HepG2 (cell line): ENCODE measurements around the gene SH3YL1. TPM values are rescaled to one million over a fixed set of nuclear protein-coding genes. Genes with fewer than 3 reads are reported as not detected.

ENCODE experiments used
- FOXA1 ChIP-seq, 2 experiments: fragments of 450-650 bp in 1 of 2; sonication (generic) in 1 of 2; formaldehyde crosslinking in 1 of 2; IDR thresholded peaks; 2 replicates each; pipeline versions ENCODE4 v1.4.0 to v1.6.1; 2016 to 2020; ENCODE audit warnings: missing genetic modification reagents in 1 of 2
- FOXA3 ChIP-seq: IDR thresholded peaks from 2 replicates; pipeline ENCODE4 v1.6.1; 2016; ENCODE audit warnings: missing genetic modification reagents, missing compliant biosample characterization
- JARID2 ChIP-seq: sonication (generic); formaldehyde crosslinking; IDR thresholded peaks from 2 replicates; pipeline ENCODE4 v1.8.1; 2023; ENCODE audit warnings: missing genetic modification reagents, inconsistent platforms; ENCODE audit not compliant: insufficient replicate concordance
- NR2F2 ChIP-seq: IDR thresholded peaks from 2 replicates; pipeline ENCODE4 v1.6.1; 2012; ENCODE audit warnings: low read depth, inconsistent platforms, borderline replicate concordance
- PHF20 ChIP-seq: sonication (generic); formaldehyde crosslinking; IDR thresholded peaks from 2 replicates; pipeline ENCODE4 v1.5.0; 2020; ENCODE audit warnings: mild to moderate bottlenecking, missing genetic modification reagents
- ZNF251 ChIP-seq: sonication (generic); formaldehyde crosslinking; IDR thresholded peaks from 2 replicates; pipeline ENCODE4 v1.9.0; 2021; ENCODE audit warnings: mild to moderate bottlenecking, missing genetic modification reagents
- ZNF30 ChIP-seq: sonication (generic); formaldehyde crosslinking; IDR thresholded peaks from 2 replicates; pipeline ENCODE4 v1.5.0; 2020; ENCODE audit warnings: mild to moderate bottlenecking, missing genetic modification reagents
- polyA plus RNA-seq, 8 experiments: library from polyadenylated mRNA; depleted of rRNA in 3 of 8; stranded (reverse) in 7 of 8; unstranded in 1 of 8; fragments of >200 nt; fragmentation: Illumina TruSeq in 4 of 8; extraction: Trizol in 4 of 8; gene quantifications; 2 replicates each; pipeline versions ENCODE4 v1.2.1 to v1.2.3, GENCODE V29; 2011 to 2016; ENCODE audit warnings: low read depth in 4 of 8, missing spikeins in 1 of 8, mixed read lengths in 1 of 8; ENCODE audit not compliant: insufficient read depth in 1 of 8
- total RNA-seq, 5 experiments: library from RNA; depleted of rRNA; stranded (reverse); fragments of >200 nt; fragmentation: Illumina TruSeq; extraction: Trizol; gene quantifications; 2 replicates each; pipeline ENCODE4 v1.2.3, GENCODE V29; 2016; ENCODE audit warnings: low read depth in 1 of 5
- TF ChIP-seq, protein P1 (sequence below): sonication (generic); formaldehyde crosslinking; IDR thresholded peaks from 2 replicates; pipeline ENCODE4 v1.4.0; 2020; ENCODE audit warnings: mild to moderate bottlenecking, missing genetic modification reagents
- TF ChIP-seq, protein P2 (sequence below), 2 experiments: fragments of 450-650 bp in 1 of 2; sonication (generic) in 1 of 2; formaldehyde crosslinking in 1 of 2; IDR thresholded peaks; 2 replicates each; pipeline versions ENCODE4 v1.6.1 to v1.8.0; 2016 to 2022; ENCODE audit warnings: antibody characterized with exemption in 1 of 2, mild to moderate bottlenecking in 1 of 2, missing genetic modification reagents in 1 of 2
- TF ChIP-seq, protein P3 (sequence below): fragments of 450-650 bp; IDR thresholded peaks from 2 replicates; pipeline ENCODE4 v1.6.1; 2017; ENCODE audit warnings: mild to moderate bottlenecking

The SH3YL1 gene
- total and polyA plus RNA-seq, 2 of the 13 experiments (the other 11 are each of a cell fraction or from before 2014, with no cell fraction given): 13.0 to 48.2 TPM

DNA sequence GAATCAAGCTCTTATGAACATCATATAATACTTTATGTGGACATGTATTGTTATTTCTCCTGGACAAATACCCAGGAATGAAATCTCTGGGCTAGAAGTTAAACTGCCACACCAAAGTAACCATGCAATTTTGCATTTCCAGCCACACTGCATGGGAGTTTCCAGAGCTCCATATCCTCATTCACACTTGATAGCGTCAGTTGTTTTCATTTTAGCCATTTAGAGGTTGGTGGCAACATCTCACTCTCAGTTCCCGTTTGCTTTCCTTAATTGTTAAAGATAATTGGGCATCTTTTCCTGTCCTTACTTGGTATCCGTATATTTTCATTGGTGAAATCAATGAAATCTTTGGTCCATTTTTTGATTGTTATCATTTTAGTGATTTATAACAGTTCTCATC lies 47.8 kb downstream of the SH3YL1 start (continued):
- TF ChIP-seq, protein P1, sequence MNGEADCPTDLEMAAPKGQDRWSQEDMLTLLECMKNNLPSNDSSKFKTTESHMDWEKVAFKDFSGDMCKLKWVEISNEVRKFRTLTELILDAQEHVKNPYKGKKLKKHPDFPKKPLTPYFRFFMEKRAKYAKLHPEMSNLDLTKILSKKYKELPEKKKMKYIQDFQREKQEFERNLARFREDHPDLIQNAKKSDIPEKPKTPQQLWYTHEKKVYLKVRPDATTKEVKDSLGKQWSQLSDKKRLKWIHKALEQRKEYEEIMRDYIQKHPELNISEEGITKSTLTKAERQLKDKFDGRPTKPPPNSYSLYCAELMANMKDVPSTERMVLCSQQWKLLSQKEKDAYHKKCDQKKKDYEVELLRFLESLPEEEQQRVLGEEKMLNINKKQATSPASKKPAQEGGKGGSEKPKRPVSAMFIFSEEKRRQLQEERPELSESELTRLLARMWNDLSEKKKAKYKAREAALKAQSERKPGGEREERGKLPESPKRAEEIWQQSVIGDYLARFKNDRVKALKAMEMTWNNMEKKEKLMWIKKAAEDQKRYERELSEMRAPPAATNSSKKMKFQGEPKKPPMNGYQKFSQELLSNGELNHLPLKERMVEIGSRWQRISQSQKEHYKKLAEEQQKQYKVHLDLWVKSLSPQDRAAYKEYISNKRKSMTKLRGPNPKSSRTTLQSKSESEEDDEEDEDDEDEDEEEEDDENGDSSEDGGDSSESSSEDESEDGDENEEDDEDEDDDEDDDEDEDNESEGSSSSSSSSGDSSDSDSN (CRISPR knock-in tag): no peak
- no peak for TF ChIP-seq ZNF251
- TF ChIP-seq, protein P2, sequence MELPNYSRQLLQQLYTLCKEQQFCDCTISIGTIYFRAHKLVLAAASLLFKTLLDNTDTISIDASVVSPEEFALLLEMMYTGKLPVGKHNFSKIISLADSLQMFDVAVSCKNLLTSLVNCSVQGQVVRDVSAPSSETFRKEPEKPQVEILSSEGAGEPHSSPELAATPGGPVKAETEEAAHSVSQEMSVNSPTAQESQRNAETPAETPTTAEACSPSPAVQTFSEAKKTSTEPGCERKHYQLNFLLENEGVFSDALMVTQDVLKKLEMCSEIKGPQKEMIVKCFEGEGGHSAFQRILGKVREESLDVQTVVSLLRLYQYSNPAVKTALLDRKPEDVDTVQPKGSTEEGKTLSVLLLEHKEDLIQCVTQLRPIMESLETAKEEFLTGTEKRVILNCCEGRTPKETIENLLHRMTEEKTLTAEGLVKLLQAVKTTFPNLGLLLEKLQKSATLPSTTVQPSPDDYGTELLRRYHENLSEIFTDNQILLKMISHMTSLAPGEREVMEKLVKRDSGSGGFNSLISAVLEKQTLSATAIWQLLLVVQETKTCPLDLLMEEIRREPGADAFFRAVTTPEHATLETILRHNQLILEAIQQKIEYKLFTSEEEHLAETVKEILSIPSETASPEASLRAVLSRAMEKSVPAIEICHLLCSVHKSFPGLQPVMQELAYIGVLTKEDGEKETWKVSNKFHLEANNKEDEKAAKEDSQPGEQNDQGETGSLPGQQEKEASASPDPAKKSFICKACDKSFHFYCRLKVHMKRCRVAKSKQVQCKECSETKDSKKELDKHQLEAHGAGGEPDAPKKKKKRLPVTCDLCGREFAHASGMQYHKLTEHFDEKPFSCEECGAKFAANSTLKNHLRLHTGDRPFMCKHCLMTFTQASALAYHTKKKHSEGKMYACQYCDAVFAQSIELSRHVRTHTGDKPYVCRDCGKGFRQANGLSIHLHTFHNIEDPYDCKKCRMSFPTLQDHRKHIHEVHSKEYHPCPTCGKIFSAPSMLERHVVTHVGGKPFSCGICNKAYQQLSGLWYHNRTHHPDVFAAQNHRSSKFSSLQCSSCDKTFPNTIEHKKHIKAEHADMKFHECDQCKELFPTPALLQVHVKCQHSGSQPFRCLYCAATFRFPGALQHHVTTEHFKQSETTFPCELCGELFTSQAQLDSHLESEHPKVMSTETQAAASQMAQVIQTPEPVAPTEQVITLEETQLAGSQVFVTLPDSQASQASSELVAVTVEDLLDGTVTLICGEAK (IDR thresholded peaks at IDR 0.05): no peak
- TF ChIP-seq, protein P2 (CRISPR knock-in tag; IDR thresholded peaks at IDR 0.05): no peak
- no peak for TF ChIP-seq ZNF30
- TF ChIP-seq FOXA3 (CRISPR knock-in tag): no peak
- TF ChIP-seq JARID2 (CRISPR knock-in tag): no peak
- no peak for TF ChIP-seq PHF20 (CRISPR knock-in tag)
- TF ChIP-seq, protein P3, sequence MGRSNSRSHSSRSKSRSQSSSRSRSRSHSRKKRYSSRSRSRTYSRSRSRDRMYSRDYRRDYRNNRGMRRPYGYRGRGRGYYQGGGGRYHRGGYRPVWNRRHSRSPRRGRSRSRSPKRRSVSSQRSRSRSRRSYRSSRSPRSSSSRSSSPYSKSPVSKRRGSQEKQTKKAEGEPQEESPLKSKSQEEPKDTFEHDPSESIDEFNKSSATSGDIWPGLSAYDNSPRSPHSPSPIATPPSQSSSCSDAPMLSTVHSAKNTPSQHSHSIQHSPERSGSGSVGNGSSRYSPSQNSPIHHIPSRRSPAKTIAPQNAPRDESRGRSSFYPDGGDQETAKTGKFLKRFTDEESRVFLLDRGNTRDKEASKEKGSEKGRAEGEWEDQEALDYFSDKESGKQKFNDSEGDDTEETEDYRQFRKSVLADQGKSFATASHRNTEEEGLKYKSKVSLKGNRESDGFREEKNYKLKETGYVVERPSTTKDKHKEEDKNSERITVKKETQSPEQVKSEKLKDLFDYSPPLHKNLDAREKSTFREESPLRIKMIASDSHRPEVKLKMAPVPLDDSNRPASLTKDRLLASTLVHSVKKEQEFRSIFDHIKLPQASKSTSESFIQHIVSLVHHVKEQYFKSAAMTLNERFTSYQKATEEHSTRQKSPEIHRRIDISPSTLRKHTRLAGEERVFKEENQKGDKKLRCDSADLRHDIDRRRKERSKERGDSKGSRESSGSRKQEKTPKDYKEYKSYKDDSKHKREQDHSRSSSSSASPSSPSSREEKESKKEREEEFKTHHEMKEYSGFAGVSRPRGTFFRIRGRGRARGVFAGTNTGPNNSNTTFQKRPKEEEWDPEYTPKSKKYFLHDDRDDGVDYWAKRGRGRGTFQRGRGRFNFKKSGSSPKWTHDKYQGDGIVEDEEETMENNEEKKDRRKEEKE: no peak
- no peak for TF ChIP-seq FOXA1 (IDR thresholded peaks at IDR 0.05)
- TF ChIP-seq FOXA1 (CRISPR knock-in tag; IDR thresholded peaks at IDR 0.05): no peak
- no peak for TF ChIP-seq NR2F2
